Neuronal stem cell (in vitro differentiated cells): Measurements from ENCODE around the gene FANK1. TPM values are rescaled to one million over a fixed set of nuclear protein-coding genes. Genes with fewer than 3 reads are reported as not detected.
"Not testable (repeated sequence)": the region's sequence is repeated elsewhere in the genome, so short reads cannot be mapped to it uniquely, and the experiment has no call there.

Experiments
- DNase-seq: peaks from one replicate; pipeline ENCODE4 v3.0.0-alpha.2; 2013; ENCODE audit warnings: low spot score
- H2AFZ ChIP-seq: one replicate; pipeline ENCODE4 v1.6.1; 2013; ENCODE audit warnings: mild to moderate bottlenecking, low read length, inconsistent platforms
- H2AK5ac ChIP-seq: 2 replicates; pipeline ENCODE4 v1.6.1; 2013; ENCODE audit warnings: low read depth, mild to moderate bottlenecking, inconsistent platforms, low read length, moderate library complexity, mixed read lengths
- H2BK120ac ChIP-seq: 2 replicates; pipeline ENCODE4 v1.6.1; 2013; ENCODE audit warnings: low read depth, mild to moderate bottlenecking, inconsistent platforms, low read length, moderate library complexity, mixed read lengths
- H2BK12ac ChIP-seq: one replicate; pipeline ENCODE4 v1.6.1; 2013; ENCODE audit warnings: low read length, inconsistent platforms
- H2BK15ac ChIP-seq: 2 replicates; pipeline ENCODE4 v1.6.1; 2013; ENCODE audit warnings: mild to moderate bottlenecking, low read length, inconsistent platforms, mixed read lengths
- H2BK5ac ChIP-seq: one replicate; pipeline ENCODE4 v1.6.1; 2013; ENCODE audit warnings: inconsistent platforms, mild to moderate bottlenecking, low read length, moderate library complexity
- H3K14ac ChIP-seq: one replicate; pipeline ENCODE4 v1.6.1; 2013; ENCODE audit warnings: low read length, inconsistent platforms
- H3K18ac ChIP-seq: 2 replicates; pipeline ENCODE4 v1.6.1; 2013; ENCODE audit warnings: low read length, inconsistent platforms
- H3K23ac ChIP-seq: 2 replicates; pipeline ENCODE4 v1.6.1; 2013; ENCODE audit warnings: low read depth, mild to moderate bottlenecking, mixed read lengths, low read length, inconsistent platforms; ENCODE audit not compliant: poor library complexity
- H3K27ac ChIP-seq: replicated peaks from 3 replicates; pipeline ENCODE4 v1.5.1; 2013; ENCODE audit warnings: low read length, inconsistent platforms
- H3K27me3 ChIP-seq, 3 experiments: 2 replicates each; pipeline ENCODE4 v1.6.1; 2013; ENCODE audit warnings: low read length in 3 of 3, mild to moderate bottlenecking in 2 of 3, inconsistent platforms in 1 of 3, low read depth in 1 of 3, mixed read lengths in 1 of 3, moderate library complexity in 1 of 3; ENCODE audit not compliant: control insufficient read depth in 3 of 3, insufficient read depth in 3 of 3
- H3K36me3 ChIP-seq, 2 donors: replicated peaks in 1 of 2; 2 replicates each; pipeline ENCODE4 v1.6.1; 2013; ENCODE audit warnings: low read length in 2 of 2; ENCODE audit not compliant: control insufficient read depth in 2 of 2, insufficient read depth in 2 of 2
- H3K4ac ChIP-seq: 2 replicates; pipeline ENCODE4 v1.6.1; 2013; ENCODE audit warnings: inconsistent platforms, mild to moderate bottlenecking, low read length, moderate library complexity
- H3K4me1 ChIP-seq, 2 donors: 1 replicate in 1 of 2; 2 replicates in 1 of 2; pipeline ENCODE4 v1.6.1; 2013; ENCODE audit warnings: low read length in 2 of 2, low read depth in 1 of 2; ENCODE audit not compliant: control insufficient read depth in 2 of 2, insufficient read depth in 1 of 2
- H3K4me2 ChIP-seq: one replicate; pipeline ENCODE4 v1.6.1; 2013; ENCODE audit warnings: mild to moderate bottlenecking, low read length, inconsistent platforms; ENCODE audit not compliant: insufficient read depth, poor library complexity, severe bottlenecking
- H3K4me3 ChIP-seq, 2 donors: 2 replicates each; pipeline ENCODE4 v1.5.1; 2013; ENCODE audit warnings: low read length in 2 of 2, mild to moderate bottlenecking in 2 of 2, inconsistent platforms in 1 of 2, moderate library complexity in 1 of 2
- H3K79me1 ChIP-seq: one replicate; pipeline ENCODE4 v1.6.1; 2013; ENCODE audit warnings: low read depth, mild to moderate bottlenecking, inconsistent platforms, low read length, moderate library complexity
- H3K9ac ChIP-seq: one replicate; pipeline ENCODE4 v1.6.1; 2013; ENCODE audit warnings: mild to moderate bottlenecking, low read depth, low read length, inconsistent platforms; ENCODE audit not compliant: poor library complexity
- H3K9me3 ChIP-seq, 2 donors: replicated peaks in 1 of 2; 2 replicates each; pipeline versions ENCODE3 to v1.6.1; 2013; ENCODE audit warnings: low read length in 2 of 2, mild to moderate bottlenecking in 2 of 2, inconsistent platforms in 1 of 2, low read depth in 1 of 2, mixed read lengths in 1 of 2, moderate library complexity in 1 of 2; ENCODE audit not compliant: control insufficient read depth in 2 of 2, insufficient read depth in 1 of 2
- H4K8ac ChIP-seq: one replicate; pipeline ENCODE4 v1.6.1; 2013; ENCODE audit warnings: low read depth, mild to moderate bottlenecking, inconsistent platforms, low read length, moderate library complexity
- H4K91ac ChIP-seq: one replicate; pipeline ENCODE4 v1.6.1; 2013; ENCODE audit warnings: low read length, low read depth, mild to moderate bottlenecking, inconsistent platforms; ENCODE audit not compliant: poor library complexity
- WGBS, 2 donors: extraction: QIAGEN DNeasy Blood & Tissue Kit; methylation state at CpG; one replicate each; pipeline ENCODE4 v1.1.7; 2013; ENCODE audit warnings: missing lambda C conversion rate in 2 of 2, mixed read lengths in 1 of 2; ENCODE audit not compliant: insufficient read length in 2 of 2, insufficient replicate concordance in 1 of 2; ENCODE audit errors: extremely low coverage in 2 of 2; 5-methylcytosine and 5-hydroxymethylcytosine counted together
- polyA plus RNA-seq, 2 experiments: library from polyadenylated mRNA; stranded (reverse); fragments of 200-250 nt; gene quantifications; one replicate each; pipeline ENCODE4 v1.2.3, GENCODE V29; 2013

Gene FANK1, protein sequence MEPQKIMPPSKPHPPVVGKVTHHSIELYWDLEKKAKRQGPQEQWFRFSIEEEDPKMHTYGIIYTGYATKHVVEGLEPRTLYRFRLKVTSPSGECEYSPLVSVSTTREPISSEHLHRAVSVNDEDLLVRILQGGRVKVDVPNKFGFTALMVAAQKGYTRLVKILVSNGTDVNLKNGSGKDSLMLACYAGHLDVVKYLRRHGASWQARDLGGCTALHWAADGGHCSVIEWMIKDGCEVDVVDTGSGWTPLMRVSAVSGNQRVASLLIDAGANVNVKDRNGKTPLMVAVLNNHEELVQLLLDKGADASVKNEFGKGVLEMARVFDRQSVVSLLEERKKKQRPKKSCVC
- polyA plus RNA-seq (2013, experiment 1 of 2), result 3.4 TPM
- polyA plus RNA-seq (2013, experiment 2 of 2), result 3.1 TPM

DNA sequence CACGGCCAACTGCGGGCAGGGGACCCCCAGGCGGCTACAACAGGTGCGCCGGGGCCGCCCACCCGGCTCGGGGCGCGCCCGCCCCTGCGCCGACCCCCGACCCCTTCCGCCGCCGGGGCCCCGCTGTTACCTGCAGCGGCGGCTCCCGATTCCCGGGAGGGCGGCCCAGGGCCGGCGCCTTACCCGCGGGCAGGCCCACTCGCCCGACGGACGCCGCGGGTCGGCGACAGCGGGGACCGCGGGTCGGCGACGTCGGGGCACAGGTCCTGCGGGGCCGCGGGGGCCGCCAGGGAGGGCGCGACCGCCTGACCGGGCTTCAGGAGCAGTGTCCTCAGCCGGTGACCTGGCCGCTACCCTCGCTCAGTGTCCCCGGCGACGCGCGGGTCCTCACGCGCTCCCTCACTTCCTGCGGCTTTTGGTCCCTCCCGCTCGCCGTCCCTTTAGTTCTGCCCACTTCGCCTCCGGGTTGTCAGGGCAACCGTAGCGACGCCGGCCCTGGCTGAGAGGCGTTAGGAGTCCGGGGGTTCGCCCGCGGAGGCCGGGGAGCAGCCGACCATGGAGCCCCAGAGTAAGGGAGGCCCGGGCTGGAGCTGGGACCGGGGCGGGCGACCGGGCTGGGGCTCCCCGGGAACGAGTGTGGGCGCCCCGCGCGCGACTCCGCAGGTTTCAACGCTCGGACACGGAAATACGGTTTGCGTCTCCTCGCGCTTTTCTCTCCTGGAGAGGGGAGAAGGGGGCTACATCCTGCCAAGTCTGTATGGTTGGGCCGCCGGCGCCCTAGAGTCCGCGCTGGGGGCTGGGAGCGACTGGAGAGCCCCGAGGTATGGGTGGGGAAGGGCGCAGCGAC, at the start of gene FANK1:
TSS of gene FANK1 (plus strand) at position 477 of the 847 bp plus-strand sequence. CDS start at position 556, 79 bp downstream.
- DNase-seq, result peak; percentile 83
- no CpG with 5 or more reads among the region's 106 CpGs for WGBS, 2 donors
- peak within 1 kb of the TSS; percentile 72 for H3K27ac ChIP-seq

DNA sequence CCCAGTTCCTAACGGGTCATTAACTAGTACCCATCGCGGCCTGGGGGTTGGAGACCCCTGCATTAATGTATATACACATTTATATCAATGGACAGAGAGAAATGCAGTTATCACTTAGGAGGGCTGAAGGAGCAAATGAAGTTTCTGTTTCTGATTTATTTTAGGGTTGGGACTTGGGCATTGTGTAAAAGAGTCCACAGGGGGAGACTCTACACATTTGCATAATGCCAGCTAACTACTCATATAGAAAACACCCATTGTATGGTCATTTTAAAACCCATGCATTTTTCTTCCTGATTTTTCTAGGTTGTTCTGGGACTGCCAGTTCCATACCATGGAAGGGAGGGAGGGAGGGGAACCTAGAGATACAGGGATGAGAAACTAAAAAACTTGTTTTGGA, 49.5 kb upstream of the FANK1 start:
- no peak overlapping the region for H3K4ac ChIP-seq
- H3K4me3 ChIP-seq, result no peak overlapping the region
- H2BK12ac ChIP-seq, result no peak overlapping the region
- no peak overlapping the region for H3K23ac ChIP-seq
- DNase-seq, result no peak
- no peaks in the 10 kb centered on the region for H3K79me1 ChIP-seq
- H2BK120ac ChIP-seq, result no peak overlapping the region
- H3K14ac ChIP-seq, result no peak overlapping the region
- H3K36me3 ChIP-seq, result peaks cover 30 to 96% of the 10 kb centered on the region in 2 donors
- H3K18ac ChIP-seq, result no peak overlapping the region
- H3K9me3 ChIP-seq, result no peaks in the 10 kb centered on the region
- no peak overlapping the region for H2BK5ac ChIP-seq
- H4K91ac ChIP-seq, result no peak overlapping the region
- H3K4me1 ChIP-seq, result no peaks in the 10 kb centered on the region
- H2AK5ac ChIP-seq, result no peak overlapping the region
- no peak overlapping the region for H3K9ac ChIP-seq
- no peak overlapping the region for H4K8ac ChIP-seq
- no peak overlapping the region for H2AFZ ChIP-seq
- no peaks in the 10 kb centered on the region for H3K27me3 ChIP-seq
- H2BK15ac ChIP-seq, result no peak overlapping the region
- H3K27ac ChIP-seq, result no peak overlapping the region
- no peak overlapping the region for H3K4me2 ChIP-seq
- no CpG with 5 or more reads among the region's 3 CpGs for WGBS, 2 donors

More for the DNA sequence above, at the start of gene FANK1:
- H2BK12ac ChIP-seq, H4K8ac ChIP-seq, H3K27me3 ChIP-seq, H2BK120ac ChIP-seq, H3K9me3 ChIP-seq, H2AK5ac ChIP-seq, H3K36me3 ChIP-seq, H3K4ac ChIP-seq, H3K4me1 ChIP-seq, H2BK15ac ChIP-seq, H4K91ac ChIP-seq, H3K79me1 ChIP-seq: not testable (repeated sequence)
- peak within 1 kb of the TSS; percentile 20 for H3K23ac ChIP-seq
- H3K14ac ChIP-seq, result peak within 1 kb of the TSS; percentile 82
- H3K4me3 ChIP-seq, result peak within 1 kb of the TSS; percentile 73 to 81
- peak within 1 kb of the TSS; percentile 62 for H3K4me2 ChIP-seq
- peak within 1 kb of the TSS; percentile 86 for H3K9ac ChIP-seq
- H2BK5ac ChIP-seq, result peak within 1 kb of the TSS; percentile 53
- H3K18ac ChIP-seq, result peak within 1 kb of the TSS; percentile 91
- peak within 1 kb of the TSS; percentile 92 for H2AFZ ChIP-seq

- H3K27me3 ChIP-seq, result no peaks in the 10 kb centered on the region
- no peak overlapping the region for H3K18ac ChIP-seq
- H3K36me3 ChIP-seq, result peaks cover 32 to 96% of the 10 kb centered on the region in 2 donors
- H3K4ac ChIP-seq, result no peak overlapping the region
- H3K4me2 ChIP-seq, result no peak overlapping the region
- no peak overlapping the region for H3K9ac ChIP-seq
- no peak overlapping the region for H3K27ac ChIP-seq
- no peak overlapping the region for H4K8ac ChIP-seq
- no peak overlapping the region for H3K23ac ChIP-seq
- no peak overlapping the region for H4K91ac ChIP-seq
- no peaks in the 10 kb centered on the region for H3K9me3 ChIP-seq
- DNase-seq, result no peak
- no peak overlapping the region for H3K4me3 ChIP-seq
- no peak overlapping the region for H2BK15ac ChIP-seq
- WGBS, 2 donors, result no CpG with 5 or more reads among the region's 2 CpGs
- no peak overlapping the region for H2BK12ac ChIP-seq
- H2BK5ac ChIP-seq, result no peak overlapping the region
- no peak overlapping the region for H2AK5ac ChIP-seq
- H3K4me1 ChIP-seq, result no peaks in the 10 kb centered on the region
- H3K14ac ChIP-seq, result no peak overlapping the region
- no peak overlapping the region for H2AFZ ChIP-seq
- H3K79me1 ChIP-seq, result no peaks in the 10 kb centered on the region
- no peak overlapping the region for H2BK120ac ChIP-seq
These were observed 48.0 kb upstream of the FANK1 start for GRCh38 chr10:125848371-125848770.

DNA sequence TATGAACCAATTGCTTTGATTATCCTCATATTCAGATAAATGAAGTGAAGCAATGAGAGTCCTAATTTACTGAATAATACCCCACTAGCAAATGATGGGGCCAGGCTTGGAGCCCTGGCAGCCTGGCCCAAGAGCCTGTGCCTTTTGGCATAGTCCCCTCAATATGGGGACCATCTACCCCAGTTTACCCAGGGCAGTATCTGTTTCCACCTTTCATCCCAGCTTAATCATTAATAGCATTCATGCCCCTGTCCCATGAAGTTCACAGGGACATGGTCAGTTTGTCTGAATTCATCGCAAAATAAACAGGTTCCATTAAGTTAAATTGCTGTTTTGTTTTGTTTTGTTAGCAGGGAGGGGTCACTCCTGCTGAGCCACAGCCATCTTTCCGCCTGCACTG, 47.5 kb upstream of the FANK1 start:
- no peaks in the 10 kb centered on the region for H3K4me1 ChIP-seq
- peaks cover 32 to 95% of the 10 kb centered on the region in 2 donors for H3K36me3 ChIP-seq
- DNase-seq, result no peak

More for the DNA sequence above, 47.5 kb upstream of the FANK1 start:
- Histone ChIP-seq H3K27me3 (no peaks in the 10 kb centered on the region), H3K79me1 (no peaks in the 10 kb centered on the region), H3K4ac (no peak overlapping the region), H3K4me3 (no peak overlapping the region), H2BK5ac (no peak overlapping the region), H2AK5ac (no peak overlapping the region), H3K27ac (no peak overlapping the region), H2BK12ac (no peak overlapping the region), H2AFZ (no peak overlapping the region), H3K4me2 (no peak overlapping the region), H4K91ac (no peak overlapping the region), H2BK120ac (no peak overlapping the region), H4K8ac (no peak overlapping the region), H3K18ac (no peak overlapping the region), H2BK15ac (no peak overlapping the region), H3K9ac (no peak overlapping the region), H3K23ac (no peak overlapping the region), H3K9me3 (no peaks in the 10 kb centered on the region), H3K14ac (no peak overlapping the region)
- WGBS, 2 donors, result no CpG with 5 or more reads among the region's 2 CpGs
